Endothelial cell of umbilical vein (primary cell): ENCODE results near the gene OAF. TPM values are rescaled to one million over a fixed set of nuclear protein-coding genes. Genes with fewer than 3 reads are reported as not detected.
"Not testable (repeated sequence)": the region's sequence is repeated elsewhere in the genome, so short reads cannot be mapped to it uniquely, and the experiment has no call there.

ENCODE experiments used
- BruUV-seq: library from RNA; stranded (reverse); fragments of 400-500 nt; replicated peaks from 2 replicates; lab custom pipeline; 2021; lab: Mats Ljungman, UMichigan
- CTCF ChIA-PET: fragments of 300-600, 350-600 bp; sonication (Branson Sonifier 250); formaldehyde crosslinking; loops from one replicate; lab custom pipeline; 2021; ENCODE audit warnings: antibody characterized with exemption, inconsistent platforms; lab: Charles Lee
- POLR2A ChIA-PET: fragments of 300-600, 350-600 bp; sonication (Branson Sonifier 250); formaldehyde crosslinking; loops from one replicate; lab custom pipeline; 2021; ENCODE audit warnings: antibody characterized with exemption, inconsistent platforms; lab: Charles Lee
- DNase-seq: peaks from one replicate; pipeline ENCODE4 v3.0.0-alpha.2; 2011; ENCODE audit warnings: low read depth, low spot score
- FAIRE-seq: peaks from 2 replicates; lab custom pipeline; 2011; peaks lifted over from hg19 to GRCh38; lab: Jason Lieb, UNC
- H2AFZ ChIP-seq: 2 replicates; pipeline ENCODE4 v1.6.0; 2012; ENCODE audit warnings: low read depth, low read length, control low read depth, inconsistent platforms
- H3K27ac ChIP-seq: 2 replicates; pipeline ENCODE4 v1.5.1; 2011; ENCODE audit warnings: low read depth, mild to moderate bottlenecking, control low read depth, low read length, moderate library complexity; ENCODE audit not compliant: insufficient read depth
- H3K27me3 ChIP-seq, 2 experiments: 2 replicates each; pipeline versions ENCODE4 v1.6.0 to v1.6.1; 2011; ENCODE audit warnings: low read length in 2 of 2, mixed read lengths in 1 of 2; ENCODE audit not compliant: control insufficient read depth in 2 of 2, insufficient read depth in 2 of 2
- H3K36me3 ChIP-seq, 2 experiments: 2 replicates in 1 of 2; 3 replicates in 1 of 2; pipeline ENCODE4 v1.5.1; 2011; ENCODE audit warnings: low read length in 2 of 2, mild to moderate bottlenecking in 1 of 2, moderate library complexity in 1 of 2; ENCODE audit not compliant: control insufficient read depth in 2 of 2, insufficient read depth in 2 of 2; ENCODE audit errors: extremely low read depth in 1 of 2
- H3K4me1 ChIP-seq: 3 replicates; pipeline ENCODE4 v1.5.1; 2011; ENCODE audit warnings: mild to moderate bottlenecking, low read length; ENCODE audit not compliant: control insufficient read depth, insufficient read depth; ENCODE audit errors: extremely low read depth
- H3K4me2 ChIP-seq: 2 replicates; pipeline ENCODE4 v1.6.1; 2011; ENCODE audit warnings: low read length, control low read depth, mixed read lengths; ENCODE audit not compliant: insufficient read depth
- H3K4me3 ChIP-seq, 3 experiments: fragments of 200-600 bp in 1 of 3; sonication (generic), shearing (Covaris generic) in 1 of 3; replicated peaks in 1 of 3; 2 replicates each; pipeline ENCODE4 v1.5.1; 2011 to 2016; ENCODE audit warnings: control low read depth in 3 of 3, low read length in 3 of 3, mild to moderate bottlenecking in 2 of 3, inconsistent platforms in 1 of 3, low read depth in 1 of 3, moderate library complexity in 1 of 3; ENCODE audit not compliant: insufficient read depth in 1 of 3
- H3K79me2 ChIP-seq: 2 replicates; pipeline ENCODE4 v1.6.0; 2012; ENCODE audit warnings: low read length, inconsistent platforms; ENCODE audit not compliant: control insufficient read depth, insufficient read depth
- H3K9ac ChIP-seq: replicated peaks from 2 replicates; pipeline ENCODE3; 2011; ENCODE audit warnings: low read length, control low read depth; ENCODE audit not compliant: insufficient read depth; ENCODE audit errors: extremely low read depth
- H3K9me1 ChIP-seq: replicated peaks from 3 replicates; pipeline ENCODE4 v1.6.0; 2011; ENCODE audit warnings: mild to moderate bottlenecking, low read length; ENCODE audit not compliant: control insufficient read depth, insufficient read depth; ENCODE audit errors: extremely low read depth
- H3K9me3 ChIP-seq: replicated peaks from 2 replicates; pipeline ENCODE4 v1.5.1; 2012; ENCODE audit warnings: low read length, inconsistent platforms; ENCODE audit not compliant: control insufficient read depth, insufficient read depth
- H4K20me1 ChIP-seq: replicated peaks from 2 replicates; pipeline ENCODE3; 2011; ENCODE audit warnings: mild to moderate bottlenecking, low read length; ENCODE audit not compliant: control insufficient read depth, insufficient read depth; ENCODE audit errors: extremely low read depth
- EZH2 ChIP-seq: IDR thresholded peaks from 2 replicates; pipeline ENCODE4 v1.6.1; 2012; ENCODE audit warnings: borderline replicate concordance, low read depth, mild to moderate bottlenecking, moderate library complexity, low read length, inconsistent platforms; ENCODE audit not compliant: severe bottlenecking
- FOS ChIP-seq: IDR thresholded peaks from 2 replicates; pipeline ENCODE4 v1.6.1; 2011; ENCODE audit warnings: mild to moderate bottlenecking, low read length, moderate library complexity, borderline replicate concordance; ENCODE audit not compliant: insufficient read depth
- GATA2 ChIP-seq: IDR thresholded peaks from 2 replicates; pipeline ENCODE4 v1.7.0; 2011; ENCODE audit warnings: low read depth, mild to moderate bottlenecking, moderate library complexity, mixed read lengths, low read length; ENCODE audit not compliant: insufficient read length, insufficient read depth
- JUN ChIP-seq: IDR thresholded peaks from 2 replicates; pipeline ENCODE4 v1.6.1; 2011; ENCODE audit warnings: borderline replicate concordance, low read depth; ENCODE audit not compliant: insufficient read length, insufficient read depth
- MYC ChIP-seq: IDR thresholded peaks from one replicate; pipeline ENCODE4 v1.6.1; 2011; ENCODE audit warnings: mild to moderate bottlenecking, low read depth, low read length
- POLR2A ChIP-seq: IDR thresholded peaks from 2 replicates; pipeline ENCODE4 v1.6.1; 2012; ENCODE audit warnings: low read depth, mild to moderate bottlenecking, control low read depth, low read length
- POLR2AphosphoS5 ChIP-seq: IDR thresholded peaks from 2 replicates; pipeline ENCODE4 v1.6.1; 2012; ENCODE audit warnings: low read depth, mild to moderate bottlenecking, control low read depth, low read length, moderate library complexity; ENCODE audit not compliant: insufficient read depth
- dilution Hi-C: fragments of 300-500 bp; cut with MboI; formaldehyde crosslinking; loops from one replicate; pipeline ENCODE4 v1.15.0; 2019; ENCODE audit warnings: low sequenced_read_pairs; ENCODE audit not compliant: extremely low pct_ligation_motif_present
- intact Hi-C: fragments of 100-400 bp; cut with micrococcal nuclease; formaldehyde crosslinking; loops from one replicate; pipeline ENCODE4 v1.10.0; 2022
- polyA plus RNA-seq, 4 experiments: library from polyadenylated mRNA; depleted of rRNA in 3 of 4; stranded (reverse) in 3 of 4; unstranded in 1 of 4; fragments of >200 nt; gene quantifications; 2 replicates each; pipeline versions ENCODE4 v1.2.1 to v1.2.3, GENCODE V29; 2011 to 2012; ENCODE audit warnings: missing spikeins in 1 of 4
- total RNA-seq: library from RNA; stranded (reverse); gene quantifications from 2 replicates; pipeline ENCODE4 v1.2.3, GENCODE V29; 2021
- TF ChIP-seq, protein P1 (sequence below), 2 donors: IDR thresholded peaks; 1 replicate in 1 of 2; 2 replicates in 1 of 2; pipeline ENCODE4 v1.5.1; 2011; ENCODE audit warnings: low read length in 2 of 2, mild to moderate bottlenecking in 2 of 2, moderate library complexity in 2 of 2, control low read depth in 1 of 2, inconsistent platforms in 1 of 2, low read depth in 1 of 2; ENCODE audit not compliant: insufficient read depth in 1 of 2; ENCODE audit errors: extremely low read depth in 1 of 2
- TF ChIP-seq, protein P2 (sequence below): IDR thresholded peaks from 2 replicates; pipeline ENCODE4 v1.6.1; 2011; ENCODE audit not compliant: insufficient read depth, insufficient read length

OAF gene
- total and polyA plus RNA-seq, 2 donors (not counting 3 experiments of a cell fraction or from before 2014, with no cell fraction given) = 32.1 to 33.8 TPM

DNA sequence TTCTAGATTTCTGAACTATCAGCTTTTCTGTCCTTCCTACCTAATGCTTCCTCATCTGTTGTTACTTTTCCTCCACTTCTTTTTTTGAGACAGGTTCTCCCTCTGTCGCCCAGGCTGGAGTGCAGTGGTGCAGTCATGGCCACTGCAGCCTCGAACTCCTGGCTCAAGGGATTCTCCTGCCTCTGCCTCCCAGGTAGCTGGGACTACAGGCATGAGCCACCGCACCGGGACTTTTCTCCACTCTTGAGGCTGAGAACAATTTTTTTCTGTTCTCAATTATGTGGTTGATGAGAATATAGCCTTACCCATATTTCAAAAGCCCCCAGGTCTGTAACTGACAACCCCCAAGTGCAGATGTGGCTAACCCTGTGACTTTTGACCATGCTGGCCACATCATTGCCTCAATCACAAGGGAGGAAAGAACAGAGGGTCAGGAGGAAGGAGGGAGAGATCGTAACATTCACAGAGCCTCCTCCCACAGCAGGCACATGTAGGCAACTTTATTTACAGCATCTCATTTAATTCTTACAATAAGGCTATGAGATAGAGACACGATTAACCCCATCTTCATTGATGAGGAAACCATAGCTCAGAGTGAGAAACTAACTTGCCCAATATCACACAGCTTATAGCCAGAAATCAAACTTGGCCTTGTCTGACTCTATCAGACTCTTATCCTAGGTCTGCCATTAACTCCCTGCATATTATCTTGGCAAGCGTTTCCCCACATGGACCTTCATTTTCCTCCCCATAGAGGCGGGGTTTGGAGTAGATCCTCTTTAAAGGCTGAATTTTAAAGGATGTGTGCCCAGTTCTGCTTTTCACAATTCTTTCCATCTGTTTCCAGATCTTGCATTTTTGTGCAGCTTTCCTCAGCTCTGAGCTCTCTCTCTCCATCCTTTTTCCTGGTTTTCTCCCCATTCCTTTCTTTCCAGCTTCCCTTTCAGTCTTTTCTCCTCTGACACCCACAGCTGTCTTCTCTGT is 38.7 kb downstream of the OAF start:
- no peaks in the 10 kb centered on the region for H3K36me3 ChIP-seq
- H3K9me1 ChIP-seq = no peaks in the 10 kb centered on the region
- no TSS peak for BruUV-seq
- no peak overlapping the region for H3K27ac ChIP-seq
- intact Hi-C loops = no loop called here
- no peak overlapping the region for H3K4me3 ChIP-seq
- POLR2A ChIA-PET = no interaction called here
- DNase-seq (no peak), FAIRE-seq (no peak)
- no peaks in the 10 kb centered on the region for H3K79me2 ChIP-seq
- dilution Hi-C loops = no loop called here
- no peak overlapping the region for H3K4me2 ChIP-seq
- no peak overlapping the region for H3K9ac ChIP-seq
- no peak overlapping the region for H2AFZ ChIP-seq
- TF ChIP-seq POLR2AphosphoS5 = no peak
- no peak for TF ChIP-seq JUN
- TF ChIP-seq, protein P1, sequence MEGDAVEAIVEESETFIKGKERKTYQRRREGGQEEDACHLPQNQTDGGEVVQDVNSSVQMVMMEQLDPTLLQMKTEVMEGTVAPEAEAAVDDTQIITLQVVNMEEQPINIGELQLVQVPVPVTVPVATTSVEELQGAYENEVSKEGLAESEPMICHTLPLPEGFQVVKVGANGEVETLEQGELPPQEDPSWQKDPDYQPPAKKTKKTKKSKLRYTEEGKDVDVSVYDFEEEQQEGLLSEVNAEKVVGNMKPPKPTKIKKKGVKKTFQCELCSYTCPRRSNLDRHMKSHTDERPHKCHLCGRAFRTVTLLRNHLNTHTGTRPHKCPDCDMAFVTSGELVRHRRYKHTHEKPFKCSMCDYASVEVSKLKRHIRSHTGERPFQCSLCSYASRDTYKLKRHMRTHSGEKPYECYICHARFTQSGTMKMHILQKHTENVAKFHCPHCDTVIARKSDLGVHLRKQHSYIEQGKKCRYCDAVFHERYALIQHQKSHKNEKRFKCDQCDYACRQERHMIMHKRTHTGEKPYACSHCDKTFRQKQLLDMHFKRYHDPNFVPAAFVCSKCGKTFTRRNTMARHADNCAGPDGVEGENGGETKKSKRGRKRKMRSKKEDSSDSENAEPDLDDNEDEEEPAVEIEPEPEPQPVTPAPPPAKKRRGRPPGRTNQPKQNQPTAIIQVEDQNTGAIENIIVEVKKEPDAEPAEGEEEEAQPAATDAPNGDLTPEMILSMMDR (IDR thresholded peaks at IDR 0.05; ENCODE audit: extremely low read depth in 1 of 2, insufficient read depth in 1 of 2, low read depth in 1 of 2, low read length in 2 of 2) = no peak
- TF ChIP-seq GATA2 = no peak
- no peak for TF ChIP-seq POLR2A
- TF ChIP-seq, protein P2, sequence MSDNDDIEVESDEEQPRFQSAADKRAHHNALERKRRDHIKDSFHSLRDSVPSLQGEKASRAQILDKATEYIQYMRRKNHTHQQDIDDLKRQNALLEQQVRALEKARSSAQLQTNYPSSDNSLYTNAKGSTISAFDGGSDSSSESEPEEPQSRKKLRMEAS = no peak
- TF ChIP-seq FOS = no peak
- no peak for TF ChIP-seq EZH2
- no peak for TF ChIP-seq MYC
- H3K27me3 ChIP-seq = peaks cover 23 to 35% of the 10 kb centered on the region in 2 experiments
- no peaks in the 10 kb centered on the region for H4K20me1 ChIP-seq
- CTCF ChIA-PET = interaction anchor here (0.8 to 4.6 kb wide), 9 partner anchors 9 to 553 kb away, joined by 3 to 33 read pairs (median 4); no protein-coding TSS in a partner anchor
- peaks cover 4% of the 10 kb centered on the region for H3K4me1 ChIP-seq
- H3K9me3 ChIP-seq = no peaks in the 10 kb centered on the region

DNA sequence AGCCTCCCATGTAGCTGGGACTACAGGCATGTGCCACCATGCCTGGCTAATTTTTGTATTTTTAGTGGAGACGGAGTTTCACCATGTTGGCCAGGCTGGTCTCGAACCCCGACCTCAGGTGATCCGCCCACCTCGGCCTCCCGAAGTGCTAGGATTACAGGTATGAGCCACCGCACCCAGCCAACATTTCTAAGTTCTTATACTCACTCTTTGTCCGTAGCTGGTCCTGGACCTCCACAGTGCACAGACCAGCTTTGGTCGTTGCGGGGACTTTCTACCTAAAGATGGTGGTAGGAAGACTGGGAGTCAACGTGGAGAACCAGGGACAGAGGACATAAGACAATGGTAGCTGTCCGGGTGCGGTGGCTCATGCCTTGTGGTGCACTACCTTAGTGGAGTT is 42.5 kb downstream of the OAF start:
- POLR2A ChIA-PET, H3K9me3 ChIP-seq, H2AFZ ChIP-seq, H3K79me2 ChIP-seq, H4K20me1 ChIP-seq, dilution Hi-C loops, H3K9ac ChIP-seq, H3K9me1 ChIP-seq, BruUV-seq, CTCF ChIA-PET, H3K36me3 ChIP-seq, H3K4me1 ChIP-seq, H3K4me3 ChIP-seq, intact Hi-C loops, H3K4me2 ChIP-seq, DNase-seq, FAIRE-seq, H3K27ac ChIP-seq: not testable (repeated sequence)
- H3K27me3 ChIP-seq = peaks cover 16 to 27% of the 10 kb centered on the region in 2 experiments
